Activated CD4-positive, alpha-beta T cell treated with anti-CD3 and anti-CD28 coated beads, Interleukin-10, Interleukin-2, amounts not matched to agents 100 ng/mL and 50 ng/mL, durations not matched to agents 16 hours and 8 hours (primary cell): Measurements from ENCODE around the gene CHEK2.
A peak's percentile ranks its signal among the peaks of the same experiment; 100 is the strongest.
"Not testable (repeated sequence)": the region's sequence is repeated elsewhere in the genome, so short reads cannot be mapped to it uniquely, and the experiment has no call there.

Experiments
- DNase-seq: peaks from one replicate; pipeline ENCODE4 v3.0.0-alpha.2; 2020

Gene CHEK2

DNA sequence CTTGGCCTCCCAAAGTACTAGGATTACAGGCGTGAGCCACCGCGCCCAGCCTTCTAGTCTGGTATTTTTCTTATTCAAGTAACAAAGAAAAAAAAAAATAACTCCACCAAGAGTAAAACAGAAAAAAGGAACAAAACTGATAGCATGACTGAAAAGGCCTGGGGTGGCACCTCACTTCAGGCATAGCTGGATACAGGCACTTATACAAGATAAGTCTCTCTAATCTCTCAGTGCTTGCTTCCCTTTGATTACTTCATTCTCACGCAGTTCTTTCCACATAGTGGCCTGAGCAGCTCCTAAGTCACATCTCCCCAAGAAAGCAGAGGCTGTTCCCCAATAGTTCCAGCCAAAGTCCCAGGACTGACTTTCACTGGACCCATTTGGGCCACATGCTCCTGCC is 58.7 kb downstream of the CHEK2 start:
- not testable (repeated sequence) for DNase-seq

GRCh38 chr22:28680813-28681490 is 60.7 kb downstream of the CHEK2 start:
- peak; percentile 25 for DNase-seq

- DNase-seq: peak; percentile 13
Measured at GRCh38 chr22:28679611-28680287, 61.9 kb downstream of the CHEK2 start, which contains the start of gene TTC28. TSS of gene TTC28 (minus strand) at chr22:28679840. CDS start at chr22:28679723, 117 bp downstream.

DNA sequence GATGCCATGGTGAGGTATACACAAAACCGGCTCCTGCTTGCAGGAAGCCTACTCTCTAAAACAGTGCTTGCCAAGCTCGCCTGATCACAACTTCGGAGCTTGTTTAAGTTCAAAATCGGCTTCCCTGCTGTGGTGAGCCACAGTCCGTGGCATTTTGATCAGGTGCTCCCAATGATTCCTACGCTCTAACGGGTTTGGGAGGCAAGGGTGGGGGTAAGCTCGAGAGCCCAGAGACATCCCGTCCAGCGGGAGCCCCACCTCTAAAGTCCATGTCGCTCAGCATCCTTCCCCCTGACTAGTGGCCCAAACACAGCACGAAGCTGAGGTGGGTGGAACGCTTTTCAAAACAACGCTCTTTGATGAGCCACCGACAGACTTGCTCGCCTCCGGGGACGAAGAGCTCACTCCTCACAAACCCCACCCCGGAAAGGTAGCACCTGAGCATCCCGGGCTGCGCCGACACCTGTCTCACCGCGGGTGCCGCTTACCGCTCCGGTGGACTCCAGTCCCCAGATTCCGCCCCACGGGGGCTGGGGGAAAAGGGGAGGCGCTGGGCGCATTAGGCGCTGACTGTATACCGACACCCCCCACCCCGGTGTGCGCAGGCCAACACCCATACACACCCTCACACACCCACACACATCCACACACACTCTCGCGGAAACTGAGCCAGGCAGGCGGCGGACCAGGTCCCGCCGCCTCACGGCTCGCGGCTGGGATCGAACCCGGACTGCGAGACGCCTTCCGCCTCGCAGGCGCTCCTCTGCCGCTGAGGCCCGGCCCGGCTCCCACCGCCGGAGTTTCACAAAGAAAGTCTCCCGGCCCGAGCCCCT is 62.6 kb downstream of the CHEK2 start:
- DNase-seq: not testable (repeated sequence)

- DNase-seq: not testable (repeated sequence)
Measured at GRCh38 chr22:28678170-28678569, 63.5 kb downstream of the CHEK2 start.

- peak; percentile 74 for DNase-seq
Measured at GRCh38 chr22:28674121-28674563, 67.5 kb downstream of the CHEK2 start.

GRCh38 chr22:28670756-28671155 is 70.9 kb downstream of the CHEK2 start:
- DNase-seq: no peak

DNA sequence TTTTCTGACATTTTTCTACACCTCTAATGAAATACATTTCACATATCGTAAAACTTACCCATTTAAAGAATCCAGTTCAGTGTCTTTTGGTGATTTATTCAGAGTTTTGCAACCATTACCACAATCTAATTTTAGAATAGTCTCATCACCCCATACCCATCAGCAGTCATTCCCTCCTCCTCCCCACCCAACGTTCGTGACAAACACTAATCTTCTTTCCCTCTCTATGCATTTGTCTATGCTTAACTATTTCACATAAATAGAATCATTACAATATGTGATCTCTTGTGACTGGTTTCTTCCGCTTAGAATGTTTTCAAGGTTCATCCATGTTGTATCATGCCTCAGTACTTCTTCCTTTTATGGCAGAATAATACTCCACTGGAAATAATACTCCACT is 71.5 kb downstream of the CHEK2 start:
- DNase-seq: no peak

DNA sequence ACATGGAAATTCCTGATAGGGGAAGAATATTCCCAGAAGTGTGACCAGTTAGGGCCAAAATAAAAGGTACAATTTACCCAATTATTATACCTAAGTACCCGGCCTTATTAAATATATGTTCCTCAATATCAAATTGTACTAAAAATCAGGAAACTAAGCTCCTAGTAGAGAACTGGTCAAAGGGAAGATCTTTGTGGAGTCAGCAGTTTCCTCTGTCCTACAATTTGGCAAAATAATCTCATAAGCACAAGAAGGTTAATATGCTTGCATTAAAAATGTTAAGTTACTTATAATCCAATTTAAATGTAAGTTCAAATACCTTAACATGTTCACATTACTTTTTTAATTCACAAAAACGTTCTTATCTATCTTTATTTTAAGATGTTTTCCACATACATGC is 72.2 kb downstream of the CHEK2 start:
- DNase-seq: no peak

- not testable (repeated sequence) for DNase-seq
Measured at GRCh38 chr22:28663569-28663942, 78.1 kb downstream of the CHEK2 start.

- DNase-seq: no peak
Measured at GRCh38 chr22:28658448-28658847, 83.2 kb downstream of the CHEK2 start.

DNA sequence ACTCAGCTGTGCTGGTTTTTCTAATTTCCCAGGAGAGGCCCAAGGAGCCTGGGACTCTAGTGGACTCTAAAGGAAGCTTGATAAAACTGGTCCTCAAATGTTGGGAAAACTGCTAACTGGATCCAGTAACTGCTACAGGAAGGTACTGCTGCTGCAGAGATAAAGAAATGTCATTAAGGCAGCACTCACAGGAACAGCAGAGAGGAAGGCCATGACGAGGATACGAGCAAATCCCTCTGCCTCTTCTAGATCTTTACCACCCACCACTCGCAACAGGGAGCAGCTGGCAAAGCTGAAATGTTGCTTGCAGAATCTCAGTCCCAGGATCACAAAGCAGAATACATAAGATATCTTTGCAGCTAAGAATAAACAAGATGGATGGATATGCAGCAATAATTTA is 85.4 kb downstream of the CHEK2 start:
- DNase-seq: no peak

GRCh38 chr22:28650463-28650862 is 91.2 kb downstream of the CHEK2 start:
- DNase-seq: no peak

DNA sequence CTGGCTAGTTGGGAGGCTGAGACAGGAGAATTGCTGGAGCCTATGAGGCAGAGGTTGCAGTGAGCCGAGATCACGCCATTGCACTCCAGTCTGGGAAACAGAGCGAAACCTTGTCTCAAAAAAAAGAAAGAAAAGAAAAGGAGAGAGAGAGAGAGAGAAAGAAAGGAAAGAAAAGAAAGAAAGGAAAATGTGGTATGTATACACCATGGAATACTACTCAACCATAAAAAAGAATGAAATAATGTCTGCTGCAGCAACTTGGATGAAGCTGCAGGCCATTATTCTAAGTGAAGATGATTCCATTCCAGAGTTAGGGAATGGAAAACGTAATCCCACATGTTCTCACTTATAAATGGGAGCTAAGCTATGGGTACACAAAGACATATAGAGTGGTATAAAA is 92.8 kb downstream of the CHEK2 start:
- DNase-seq: no peak

- DNase-seq: no peak
Measured at GRCh38 chr22:28647216-28647615, 94.4 kb downstream of the CHEK2 start.

- no peak for DNase-seq
Measured at GRCh38 chr22:28639321-28639720, 102.3 kb downstream of the CHEK2 start.
